Measurements from ENCODE around the gene TMEM271.

TMEM271 gene

DNA sequence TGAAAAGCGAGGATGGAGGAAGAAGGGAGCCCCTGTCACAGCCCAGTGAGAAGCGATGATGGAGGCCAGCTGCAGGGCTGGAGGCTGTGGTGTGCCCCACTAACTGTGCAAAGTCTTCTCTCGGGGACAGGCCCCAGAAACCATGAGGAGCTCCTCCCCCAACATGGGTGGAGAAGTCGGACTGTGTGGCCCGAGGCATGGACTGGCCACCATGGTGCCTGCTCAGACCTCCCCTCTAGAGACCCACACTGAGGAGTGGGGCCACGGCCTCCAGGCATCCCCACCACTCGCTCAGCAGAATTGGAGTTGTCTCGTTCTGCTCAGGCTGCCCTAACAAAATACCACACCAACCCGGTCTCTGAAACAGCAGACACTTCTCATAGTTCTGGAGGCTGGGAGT is 37.0 kb upstream of the TMEM271 start:
- H3K27me3 ChIP-seq (ENCODE audit: insufficient read depth, poor library complexity, severe bottlenecking), result no peaks in the 10 kb centered on the region
- H3K27ac ChIP-seq (replicated peaks), result no peak overlapping the region
- TF ChIP-seq SPI1 (IDR thresholded peaks at IDR 0.05; ENCODE audit: borderline replicate concordance, low read depth) (no peak), POLR2AphosphoS5 (IDR thresholded peaks at IDR 0.05; ENCODE audit: low read depth) (no peak), GABPA (IDR thresholded peaks at IDR 0.05; ENCODE audit: low read depth) (no peak), CTCF (IDR thresholded peaks at IDR 0.05; ENCODE audit: insufficient read depth, low read length) (no peak)
- TF ChIP-seq, protein P1, sequence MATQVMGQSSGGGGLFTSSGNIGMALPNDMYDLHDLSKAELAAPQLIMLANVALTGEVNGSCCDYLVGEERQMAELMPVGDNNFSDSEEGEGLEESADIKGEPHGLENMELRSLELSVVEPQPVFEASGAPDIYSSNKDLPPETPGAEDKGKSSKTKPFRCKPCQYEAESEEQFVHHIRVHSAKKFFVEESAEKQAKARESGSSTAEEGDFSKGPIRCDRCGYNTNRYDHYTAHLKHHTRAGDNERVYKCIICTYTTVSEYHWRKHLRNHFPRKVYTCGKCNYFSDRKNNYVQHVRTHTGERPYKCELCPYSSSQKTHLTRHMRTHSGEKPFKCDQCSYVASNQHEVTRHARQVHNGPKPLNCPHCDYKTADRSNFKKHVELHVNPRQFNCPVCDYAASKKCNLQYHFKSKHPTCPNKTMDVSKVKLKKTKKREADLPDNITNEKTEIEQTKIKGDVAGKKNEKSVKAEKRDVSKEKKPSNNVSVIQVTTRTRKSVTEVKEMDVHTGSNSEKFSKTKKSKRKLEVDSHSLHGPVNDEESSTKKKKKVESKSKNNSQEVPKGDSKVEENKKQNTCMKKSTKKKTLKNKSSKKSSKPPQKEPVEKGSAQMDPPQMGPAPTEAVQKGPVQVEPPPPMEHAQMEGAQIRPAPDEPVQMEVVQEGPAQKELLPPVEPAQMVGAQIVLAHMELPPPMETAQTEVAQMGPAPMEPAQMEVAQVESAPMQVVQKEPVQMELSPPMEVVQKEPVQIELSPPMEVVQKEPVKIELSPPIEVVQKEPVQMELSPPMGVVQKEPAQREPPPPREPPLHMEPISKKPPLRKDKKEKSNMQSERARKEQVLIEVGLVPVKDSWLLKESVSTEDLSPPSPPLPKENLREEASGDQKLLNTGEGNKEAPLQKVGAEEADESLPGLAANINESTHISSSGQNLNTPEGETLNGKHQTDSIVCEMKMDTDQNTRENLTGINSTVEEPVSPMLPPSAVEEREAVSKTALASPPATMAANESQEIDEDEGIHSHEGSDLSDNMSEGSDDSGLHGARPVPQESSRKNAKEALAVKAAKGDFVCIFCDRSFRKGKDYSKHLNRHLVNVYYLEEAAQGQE (IDR thresholded peaks at IDR 0.05; ENCODE audit: insufficient replicate concordance, low read depth), result no peak
- H3K4me3 ChIP-seq (replicated peaks; ENCODE audit: insufficient read depth, low read length), result no peak overlapping the region
- no peak for DNase-seq (ENCODE audit: low read depth in 1 of 2, low spot score in 1 of 2)

DNA sequence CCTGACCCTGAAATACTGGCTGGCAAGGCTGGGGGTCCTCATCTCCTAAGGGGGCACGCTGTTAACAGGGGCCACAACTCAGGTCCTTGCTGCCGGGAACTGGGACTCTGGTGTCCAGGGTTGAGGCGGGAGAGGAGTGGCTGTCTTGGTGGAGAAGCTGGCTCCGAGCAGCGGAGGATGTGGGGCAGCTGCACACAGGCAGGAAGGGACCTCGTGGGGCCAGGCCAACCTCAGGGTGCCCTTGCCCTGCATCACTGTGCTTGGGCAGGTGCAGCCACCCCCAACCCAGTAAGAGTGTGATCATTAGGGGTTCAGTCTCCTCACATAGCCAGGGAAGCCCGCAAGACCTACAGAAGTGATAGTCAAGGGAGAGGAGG is 36.6 kb upstream of the TMEM271 start:
- no peak for DNase-seq (ENCODE audit: low read depth in 1 of 2, low spot score in 1 of 2)
- no peak for TF ChIP-seq SPI1 (IDR thresholded peaks at IDR 0.05; ENCODE audit: borderline replicate concordance, low read depth)
- no peak for TF ChIP-seq POLR2AphosphoS5 (IDR thresholded peaks at IDR 0.05; ENCODE audit: low read depth)
- no peak for TF ChIP-seq CTCF (IDR thresholded peaks at IDR 0.05; ENCODE audit: insufficient read depth, low read length)
- TF ChIP-seq, protein P1 (IDR thresholded peaks at IDR 0.05; ENCODE audit: insufficient replicate concordance, low read depth), result no peak
- no peak for TF ChIP-seq GABPA (IDR thresholded peaks at IDR 0.05; ENCODE audit: low read depth)
- Histone ChIP-seq H3K27me3 (ENCODE audit: insufficient read depth, poor library complexity, severe bottlenecking) (no peaks in the 10 kb centered on the region), H3K27ac (replicated peaks) (no peak overlapping the region), H3K4me3 (replicated peaks; ENCODE audit: insufficient read depth, low read length) (no peak overlapping the region)

DNA sequence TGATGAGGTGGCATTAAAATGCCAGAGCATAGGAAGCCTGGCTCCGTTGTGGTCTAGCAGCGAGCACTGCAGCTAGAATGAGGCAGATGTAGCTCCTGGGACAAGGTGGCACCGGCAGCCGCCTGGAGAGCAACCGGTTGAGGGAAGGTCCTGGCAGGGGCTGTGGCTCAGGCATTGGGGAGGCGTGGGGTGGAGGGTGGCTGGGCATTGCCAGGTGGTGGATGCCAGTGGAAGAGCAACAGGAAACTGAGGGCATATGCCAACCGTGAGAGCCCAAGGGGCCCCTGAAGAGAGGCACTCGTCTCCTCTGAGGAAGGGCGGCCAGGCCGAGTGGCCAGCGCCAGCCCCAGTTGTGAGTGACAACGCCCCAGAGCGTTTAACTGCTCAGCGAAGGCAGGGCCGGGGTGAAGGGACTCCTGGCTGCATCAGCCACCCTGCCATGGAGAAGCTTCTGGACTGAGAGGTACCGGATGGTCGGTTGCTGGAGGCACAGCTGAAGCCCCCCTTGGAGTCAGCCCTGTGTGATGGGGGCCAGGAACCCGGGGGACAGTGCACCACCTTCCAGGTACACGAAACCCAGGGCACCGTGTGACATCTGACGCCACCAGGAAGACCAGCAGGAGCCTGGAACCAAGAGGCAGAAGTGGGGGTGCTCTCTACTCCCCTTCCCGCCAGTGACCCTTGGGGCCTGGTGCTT is 36.1 kb upstream of the TMEM271 start:
- no peak overlapping the region for H3K4me3 ChIP-seq (replicated peaks; ENCODE audit: insufficient read depth, low read length)
- DNase-seq (ENCODE audit: low read depth in 1 of 2, low spot score in 1 of 2), result no peak
- no peak overlapping the region for H3K27ac ChIP-seq (replicated peaks)
- no peaks in the 10 kb centered on the region for H3K27me3 ChIP-seq (ENCODE audit: insufficient read depth, poor library complexity, severe bottlenecking)
- no peak for TF ChIP-seq GABPA (IDR thresholded peaks at IDR 0.05; ENCODE audit: low read depth)
- TF ChIP-seq, protein P1 (IDR thresholded peaks at IDR 0.05; ENCODE audit: insufficient replicate concordance, low read depth), result no peak
- TF ChIP-seq SPI1 (IDR thresholded peaks at IDR 0.05; ENCODE audit: borderline replicate concordance, low read depth), result no peak
- no peak for TF ChIP-seq CTCF (IDR thresholded peaks at IDR 0.05; ENCODE audit: insufficient read depth, low read length)
- no peak for TF ChIP-seq POLR2AphosphoS5 (IDR thresholded peaks at IDR 0.05; ENCODE audit: low read depth)

Measured in HL-60 (cell line).